GM18520 (cell line): ENCODE results near the gene RPL10L.

Experiments
- ATAC-seq: cut with Tn5 transposase; IDR thresholded peaks from one replicate; pipeline ENCODE4 v1.9.1; 2021; ENCODE audit not compliant: unreplicated experiment

Gene RPL10L

DNA sequence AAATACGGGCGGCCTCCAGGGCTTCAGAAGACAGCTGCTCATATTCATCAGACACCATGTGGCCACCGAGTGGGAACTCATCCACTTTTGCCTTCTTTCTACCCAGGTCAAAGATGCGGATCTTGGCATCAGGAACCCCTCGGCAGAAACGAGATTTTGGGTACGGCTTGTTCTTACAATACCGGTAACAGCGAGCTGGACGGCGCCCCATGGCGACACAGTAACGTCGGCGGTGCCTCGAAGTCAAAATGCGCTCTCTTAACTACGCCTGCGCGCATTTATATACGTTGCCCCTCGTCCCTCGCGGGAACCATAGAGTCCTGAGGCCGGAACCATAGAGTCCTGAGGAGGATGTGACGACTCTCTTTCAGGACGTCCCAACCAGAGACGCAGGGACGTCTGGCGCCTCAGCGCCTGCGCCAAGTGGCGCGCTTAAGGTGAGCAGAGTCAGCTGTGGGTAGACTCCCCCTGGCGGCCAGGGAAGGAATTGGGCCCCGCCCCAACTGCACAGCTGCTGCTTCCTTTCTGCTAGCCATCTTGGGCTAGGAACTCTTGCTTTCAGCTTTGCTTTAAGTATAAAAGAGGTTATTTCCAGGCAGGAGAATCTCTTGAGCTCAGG lies at the start of gene RPL10L:
Gene RPL10L (minus strand): TSS at position 256 of the 619 bp plus-strand sequence. CDS start 45 bp downstream, at position 211.
- no peak for ATAC-seq

DNA sequence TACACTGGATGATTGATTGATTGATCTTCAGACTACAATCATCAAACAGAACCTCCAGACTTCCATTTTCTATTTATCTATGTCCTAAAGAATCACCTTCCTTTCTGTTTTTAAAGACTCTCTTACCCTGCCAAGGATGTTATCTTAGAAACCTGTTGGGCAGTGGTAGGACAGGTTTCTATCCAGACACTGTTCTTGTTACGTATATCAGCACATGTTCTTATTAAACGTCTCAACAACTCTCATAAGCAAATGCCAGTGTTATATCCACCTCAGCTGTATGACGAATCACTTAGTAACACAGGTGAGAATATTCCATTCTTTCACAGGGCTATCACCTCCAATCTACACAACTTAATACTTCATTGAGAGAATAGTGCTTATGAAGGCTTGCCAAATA lies 40.2 kb upstream of the RPL10L start:
- ATAC-seq: no peak

DNA sequence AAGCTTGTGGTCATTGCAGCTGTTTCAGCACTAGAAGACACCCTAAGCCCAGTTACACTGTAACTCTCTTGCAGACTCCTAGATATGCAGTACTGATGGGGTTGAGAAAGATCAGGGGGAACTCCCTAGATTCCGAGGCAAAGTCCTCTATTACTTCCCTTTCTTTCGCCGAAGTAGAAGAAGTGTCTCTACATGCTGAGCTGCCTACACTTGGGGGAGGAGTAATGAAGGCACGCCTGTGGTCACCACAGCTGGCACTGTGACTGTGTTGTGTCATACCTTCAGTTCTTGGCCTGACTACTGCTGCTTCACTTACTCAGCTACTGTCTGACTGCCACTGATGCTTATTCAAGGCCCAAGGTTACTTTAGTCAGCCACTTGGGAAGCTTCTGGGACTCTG lies 35.1 kb upstream of the RPL10L start:
- ATAC-seq: no peak

DNA sequence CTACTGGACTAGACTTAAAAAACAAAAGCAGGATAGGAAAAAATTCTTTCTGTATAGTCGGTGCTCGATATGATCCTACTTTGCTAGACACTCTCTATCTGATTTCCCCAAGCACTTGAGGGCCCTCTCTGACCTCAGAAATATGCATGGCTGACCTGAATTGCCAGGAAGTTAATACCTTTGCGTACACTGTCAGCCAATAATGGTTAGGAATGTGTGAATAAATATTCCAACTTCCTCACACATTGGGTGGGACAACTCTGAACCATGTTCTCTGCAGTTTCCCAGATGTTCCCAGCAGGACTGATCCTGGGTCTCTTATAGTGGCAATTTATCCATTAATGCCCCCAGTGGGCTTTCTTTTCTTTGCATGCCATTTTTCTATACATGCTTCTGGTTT lies 20.5 kb upstream of the RPL10L start:
- ATAC-seq: no peak

DNA sequence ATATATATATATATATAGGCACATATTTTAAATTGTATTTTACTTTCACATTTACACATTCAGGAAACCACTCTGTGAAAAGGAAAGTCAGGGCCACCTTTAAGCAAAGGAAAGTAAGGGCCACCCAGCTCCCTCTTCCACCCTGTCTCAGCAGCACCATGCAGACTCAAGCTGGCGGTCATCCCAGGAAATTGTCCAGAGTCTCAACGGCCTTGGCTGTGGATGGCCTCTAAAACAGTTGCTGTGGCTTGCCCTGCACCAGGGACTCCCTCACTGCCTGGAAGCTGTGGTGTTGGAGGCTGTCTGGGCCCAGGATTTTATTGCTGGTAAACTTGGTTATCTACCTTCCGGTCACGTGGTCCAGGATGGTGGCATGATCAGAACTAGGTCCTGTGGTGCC lies 11.8 kb upstream of the RPL10L start:
- no peak for ATAC-seq

DNA sequence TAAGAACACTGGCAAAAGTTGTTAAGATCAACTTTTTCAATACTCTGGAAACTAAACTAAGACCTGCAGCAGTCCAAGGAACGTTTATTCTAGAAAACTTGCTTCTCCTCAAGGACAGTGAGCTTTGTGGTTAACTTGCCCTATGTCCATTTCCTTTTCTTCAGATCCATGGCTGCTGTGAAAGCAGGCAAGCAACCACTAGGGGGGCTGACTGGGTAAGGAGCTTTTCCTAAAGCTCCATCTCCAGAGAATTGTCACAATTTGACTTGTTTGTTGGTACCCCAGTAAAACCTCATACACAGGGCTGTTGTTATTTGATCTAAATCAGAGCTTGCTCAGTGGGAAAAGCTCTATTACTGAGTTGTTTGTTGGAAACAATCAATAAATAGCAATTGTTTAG lies 10.1 kb upstream of the RPL10L start:
- ATAC-seq: no peak

DNA sequence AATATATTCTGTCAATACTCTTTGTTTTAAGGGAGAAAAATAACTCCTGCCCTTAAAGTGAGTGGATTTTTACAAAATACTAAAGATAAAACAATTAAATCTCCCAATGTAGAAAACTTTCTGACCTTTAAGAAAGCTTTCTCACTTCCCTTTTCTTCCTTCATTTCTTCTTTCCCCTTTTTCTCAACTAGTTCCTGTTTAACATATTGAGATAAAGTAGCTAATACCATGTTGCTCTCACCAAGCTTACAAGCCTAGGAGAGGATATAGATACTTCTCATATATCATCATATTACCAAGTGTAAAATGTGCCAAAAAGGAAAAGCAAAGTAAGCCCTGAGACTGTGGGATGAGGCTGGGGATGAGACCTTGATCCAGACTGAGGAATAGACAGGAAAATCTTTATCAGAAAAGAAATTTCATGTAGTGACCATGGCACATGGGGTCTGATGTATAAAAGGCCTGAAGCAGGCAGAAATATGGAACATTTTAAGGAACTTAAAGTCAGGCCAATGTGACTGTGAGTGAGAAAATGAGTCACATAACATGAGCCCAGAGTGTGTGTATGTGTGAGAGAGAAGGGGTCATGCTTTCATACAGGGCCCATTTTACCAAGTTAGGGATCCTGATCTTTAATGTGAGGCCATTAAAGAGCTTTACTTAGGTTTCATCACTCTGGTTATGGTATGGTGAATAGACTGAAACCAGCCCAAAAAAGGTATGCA lies 1.6 kb upstream of the RPL10L start:
- ATAC-seq: no peak

DNA sequence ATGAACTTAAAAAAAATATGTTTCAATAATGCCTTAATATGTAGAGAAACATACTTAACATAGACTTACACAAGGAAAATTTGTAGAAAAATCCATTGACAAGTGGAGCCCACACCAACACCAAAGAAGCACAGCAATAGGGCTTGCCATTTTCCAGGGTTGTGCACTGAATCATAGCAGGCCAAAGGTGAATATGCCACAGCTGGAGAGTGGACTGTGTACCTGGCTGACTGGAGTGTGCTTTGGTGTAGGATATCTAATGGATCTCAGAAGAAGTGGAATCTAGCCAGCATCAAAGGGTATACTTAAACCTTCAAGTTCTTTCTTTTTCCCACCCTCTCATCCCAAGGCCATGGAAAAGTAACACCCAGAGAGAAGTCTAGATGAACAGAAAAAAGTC lies 4.8 kb downstream of the RPL10L start:
- ATAC-seq: no peak

DNA sequence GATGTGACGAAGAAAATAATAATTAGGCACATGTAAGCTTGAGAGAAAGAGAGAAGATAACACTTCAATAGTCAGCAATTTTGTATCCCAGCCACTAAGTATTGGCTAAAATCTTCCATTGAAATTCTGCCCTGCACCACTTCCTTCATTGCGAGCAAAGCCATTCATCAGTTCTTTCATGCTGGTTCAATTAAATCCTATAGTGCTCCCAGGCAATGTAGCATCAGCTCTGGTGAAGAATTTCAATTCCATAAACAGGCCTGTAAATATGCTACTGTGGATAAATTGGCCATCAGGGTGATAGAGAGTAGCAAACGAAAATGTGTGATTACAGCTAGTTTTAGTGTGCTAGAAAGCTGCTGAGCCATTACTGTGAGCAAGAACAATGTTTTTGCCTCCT lies 24.7 kb downstream of the RPL10L start:
- ATAC-seq: no peak
